HG03175 (cell line): ENCODE results near the gene TMEM108.

Source experiments
- ATAC-seq: cut with Tn5 transposase; IDR thresholded peaks from one replicate; pipeline ENCODE4 v1.9.1; 2021; ENCODE audit warnings: mild to moderate bottlenecking, moderate library complexity; ENCODE audit not compliant: unreplicated experiment

TMEM108 gene

DNA sequence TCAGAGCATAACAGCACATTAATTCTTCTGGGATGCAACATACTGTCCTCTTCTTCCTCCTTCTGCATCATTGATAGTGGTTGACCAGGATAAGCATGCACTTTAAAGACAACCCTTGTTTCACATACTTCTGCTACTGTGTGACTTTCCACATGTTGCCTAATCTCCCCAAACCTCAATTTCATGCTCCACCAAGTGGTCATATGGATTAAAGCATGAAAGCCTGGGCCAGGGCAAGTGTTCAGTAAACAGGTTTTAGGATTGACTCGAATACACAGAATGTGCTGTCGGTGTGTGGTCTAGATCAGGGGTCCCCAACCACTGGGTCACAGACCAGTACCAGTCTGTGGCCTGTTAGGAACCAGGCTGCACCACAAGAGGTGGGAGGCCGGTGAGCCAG is 339.2 kb downstream of the TMEM108 start:
- ATAC-seq, result no peak

DNA sequence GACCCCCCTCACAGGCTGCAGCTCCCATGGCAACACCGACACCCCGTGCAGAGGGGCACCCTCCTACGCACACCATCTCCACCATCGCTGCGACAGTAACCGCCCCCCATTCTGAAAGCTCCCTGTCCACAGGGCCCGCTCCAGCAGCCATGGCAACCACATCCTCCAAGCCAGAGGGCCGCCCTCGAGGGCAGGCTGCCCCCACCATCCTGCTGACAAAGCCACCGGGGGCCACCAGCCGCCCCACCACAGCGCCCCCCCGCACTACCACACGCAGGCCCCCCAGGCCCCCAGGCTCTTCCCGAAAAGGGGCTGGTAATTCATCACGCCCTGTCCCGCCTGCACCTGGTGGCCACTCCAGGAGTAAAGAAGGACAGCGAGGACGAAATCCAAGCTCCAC is 341.7 kb downstream of the TMEM108 start:
- ATAC-seq, result no peak

DNA sequence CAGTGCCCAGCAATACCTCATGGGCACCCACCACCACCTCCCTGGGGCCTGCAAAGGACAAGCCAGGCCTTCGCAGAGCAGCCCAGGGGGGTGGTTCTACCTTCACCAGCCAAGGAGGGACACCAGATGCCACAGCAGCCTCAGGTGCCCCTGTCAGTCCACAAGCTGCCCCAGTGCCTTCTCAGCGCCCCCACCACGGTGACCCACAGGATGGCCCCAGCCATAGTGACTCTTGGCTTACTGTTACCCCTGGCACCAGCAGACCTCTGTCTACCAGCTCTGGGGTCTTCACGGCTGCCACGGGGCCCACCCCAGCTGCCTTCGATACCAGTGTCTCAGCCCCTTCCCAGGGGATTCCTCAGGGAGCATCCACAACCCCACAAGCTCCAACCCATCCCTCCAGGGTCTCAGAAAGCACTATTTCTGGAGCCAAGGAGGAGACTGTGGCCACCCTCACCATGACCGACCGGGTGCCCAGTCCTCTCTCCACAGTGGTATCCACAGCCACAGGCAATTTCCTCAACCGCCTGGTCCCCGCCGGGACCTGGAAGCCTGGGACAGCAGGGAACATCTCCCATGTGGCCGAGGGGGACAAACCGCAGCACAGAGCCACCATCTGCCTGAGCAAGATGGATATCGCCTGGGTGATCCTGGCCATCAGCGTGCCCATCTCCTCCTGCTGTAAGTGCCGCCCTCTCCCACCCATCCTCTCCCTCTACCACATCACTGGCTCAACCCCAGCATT is 342.5 kb downstream of the TMEM108 start:
- ATAC-seq, result no peak

DNA sequence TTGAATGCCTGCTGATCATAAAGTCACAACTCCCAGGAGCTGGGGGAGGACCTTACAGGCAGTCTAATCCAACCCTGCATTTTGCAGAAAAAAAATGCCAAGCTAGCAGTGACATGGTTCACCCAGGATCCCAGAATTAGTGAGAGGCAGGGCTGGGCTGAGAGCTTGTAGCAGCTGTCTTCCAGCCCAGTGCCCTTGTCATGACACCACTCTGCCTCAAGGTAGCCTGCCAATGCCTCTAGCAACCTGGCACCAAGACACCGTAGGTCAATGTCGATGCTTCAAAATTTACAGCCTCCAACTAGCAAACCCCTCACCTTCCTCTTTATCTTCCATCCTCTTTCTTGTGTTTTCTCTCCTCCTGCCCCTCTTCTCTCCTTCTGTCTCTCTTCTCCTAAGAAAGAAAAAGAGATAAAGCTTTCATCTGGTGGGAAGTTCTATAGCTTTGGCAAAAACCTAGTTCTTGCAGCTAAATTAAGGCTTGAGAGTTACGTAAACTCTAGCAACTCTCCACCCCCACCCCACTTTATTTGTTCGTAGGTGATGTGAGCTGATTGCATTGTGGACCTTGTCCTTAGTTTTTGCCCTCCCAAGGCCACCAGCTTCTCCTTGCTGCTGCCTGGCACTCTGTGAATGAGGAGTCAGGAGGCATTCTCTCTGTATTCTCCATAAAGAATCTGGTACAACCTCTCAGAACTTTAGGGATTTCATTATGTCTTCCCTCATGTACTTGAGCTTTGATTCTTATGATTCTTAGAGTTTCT is 343.3 kb downstream of the TMEM108 start:
- ATAC-seq, result no peak

DNA sequence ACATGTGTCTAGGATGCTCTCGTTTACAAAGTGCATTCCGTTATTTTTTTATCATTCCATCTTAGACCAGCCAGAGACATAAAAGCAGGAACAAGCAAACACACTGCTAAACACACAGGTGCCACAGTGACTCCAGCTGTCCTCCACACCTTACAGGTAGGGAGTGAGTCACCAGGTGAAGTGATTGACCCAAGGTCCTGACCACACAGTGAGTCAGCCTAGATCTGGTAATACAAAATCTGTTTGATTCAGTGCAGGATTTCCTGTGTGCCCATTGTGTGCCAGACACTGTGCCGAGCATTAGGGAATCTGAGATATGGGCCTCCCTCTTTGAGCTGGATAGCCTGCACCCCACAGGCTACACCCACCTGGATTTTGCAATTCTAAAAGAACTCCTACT is 345.0 kb downstream of the TMEM108 start:
- no peak for ATAC-seq

DNA sequence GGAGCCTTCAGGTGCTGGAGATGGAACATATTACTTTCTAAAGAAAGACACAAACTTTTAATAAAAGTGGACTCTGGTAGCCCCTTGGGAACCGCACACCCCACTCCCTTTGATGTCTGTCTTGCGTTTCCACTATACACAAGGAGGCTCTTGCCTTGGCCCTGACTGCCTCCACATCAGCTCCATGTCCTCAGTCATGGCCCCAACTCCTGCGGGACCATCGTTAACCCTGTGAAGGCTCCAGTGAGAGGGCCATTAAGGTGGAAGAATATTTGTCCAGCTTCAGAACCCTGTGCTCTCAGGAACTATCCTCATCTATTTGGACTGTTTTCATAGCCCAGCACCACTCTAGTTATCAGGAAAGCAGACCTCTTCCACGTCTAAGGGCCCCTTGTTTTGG is 345.6 kb downstream of the TMEM108 start:
- ATAC-seq, result no peak

DNA sequence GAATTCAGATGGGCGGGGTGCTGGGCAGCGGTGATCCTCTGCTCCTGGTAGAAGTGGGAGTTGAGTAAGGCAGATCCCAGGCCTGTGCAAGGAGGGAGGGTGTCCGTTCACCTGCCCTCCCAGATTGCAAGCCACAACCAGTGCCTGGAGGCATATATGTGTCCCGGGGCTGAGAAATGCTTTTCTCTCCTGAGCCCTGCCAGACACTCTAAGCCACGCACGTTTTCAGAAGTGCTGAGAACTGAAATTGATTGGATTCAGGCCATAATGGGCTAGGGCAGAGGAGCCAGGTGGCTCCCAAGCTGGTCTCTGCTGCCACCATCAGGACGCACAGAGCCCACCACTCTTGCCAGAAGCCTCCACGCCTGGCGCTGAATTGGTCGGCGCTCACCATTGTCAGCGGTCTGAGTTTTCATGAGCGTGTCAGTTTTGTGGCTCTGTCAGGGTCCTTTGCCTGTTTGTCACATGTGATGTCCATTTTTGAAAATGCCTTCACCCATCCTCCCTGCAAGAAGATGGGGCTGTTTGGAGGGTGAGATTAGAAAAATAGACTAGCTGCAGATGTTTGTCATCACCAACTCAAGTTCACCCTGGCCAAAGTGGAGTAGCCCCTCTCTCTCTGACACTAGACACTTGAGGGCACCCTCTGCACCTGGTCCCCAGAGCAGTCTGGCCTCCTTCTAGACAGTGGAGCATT is 346.3 kb downstream of the TMEM108 start:
- peak; percentile 73 for ATAC-seq

DNA sequence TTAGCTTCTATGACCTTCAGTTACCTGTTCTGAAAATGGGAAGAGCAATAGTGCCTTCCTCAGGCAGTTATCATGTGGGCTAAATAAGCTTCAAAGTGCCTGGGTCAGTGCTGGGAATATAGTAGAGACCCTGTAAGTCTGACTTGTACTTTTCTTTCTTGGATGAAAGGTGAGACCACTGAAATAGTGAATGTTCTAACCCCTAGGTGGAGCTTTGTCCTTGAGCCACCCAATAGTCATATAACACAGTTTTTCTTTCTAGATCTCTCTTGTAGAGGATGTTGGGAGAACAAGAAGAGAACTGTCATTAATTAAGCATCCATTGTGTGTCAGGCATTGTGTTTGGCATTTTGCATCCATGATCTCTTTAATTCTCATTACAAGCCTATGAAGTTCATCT is 348.7 kb downstream of the TMEM108 start:
- no peak for ATAC-seq

DNA sequence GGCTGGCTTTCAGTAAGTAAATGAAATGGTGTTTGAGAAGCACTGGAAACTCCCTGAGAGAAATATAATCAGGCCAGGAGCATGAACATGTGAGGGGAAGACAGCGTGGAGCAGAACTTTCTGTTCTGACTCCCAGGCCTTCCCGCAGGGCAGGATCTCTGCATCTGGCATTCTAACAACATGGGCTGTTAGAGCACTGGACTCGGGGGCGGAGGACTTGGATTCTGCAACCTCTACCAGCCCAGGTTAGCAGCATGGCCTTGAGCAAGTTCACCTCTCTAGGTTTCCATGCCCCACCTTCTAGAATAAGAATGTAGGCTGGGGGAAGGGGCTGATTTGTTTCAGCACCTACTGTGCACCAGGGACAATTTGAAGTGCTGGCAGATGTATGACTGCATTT is 349.1 kb downstream of the TMEM108 start:
- no peak for ATAC-seq

DNA sequence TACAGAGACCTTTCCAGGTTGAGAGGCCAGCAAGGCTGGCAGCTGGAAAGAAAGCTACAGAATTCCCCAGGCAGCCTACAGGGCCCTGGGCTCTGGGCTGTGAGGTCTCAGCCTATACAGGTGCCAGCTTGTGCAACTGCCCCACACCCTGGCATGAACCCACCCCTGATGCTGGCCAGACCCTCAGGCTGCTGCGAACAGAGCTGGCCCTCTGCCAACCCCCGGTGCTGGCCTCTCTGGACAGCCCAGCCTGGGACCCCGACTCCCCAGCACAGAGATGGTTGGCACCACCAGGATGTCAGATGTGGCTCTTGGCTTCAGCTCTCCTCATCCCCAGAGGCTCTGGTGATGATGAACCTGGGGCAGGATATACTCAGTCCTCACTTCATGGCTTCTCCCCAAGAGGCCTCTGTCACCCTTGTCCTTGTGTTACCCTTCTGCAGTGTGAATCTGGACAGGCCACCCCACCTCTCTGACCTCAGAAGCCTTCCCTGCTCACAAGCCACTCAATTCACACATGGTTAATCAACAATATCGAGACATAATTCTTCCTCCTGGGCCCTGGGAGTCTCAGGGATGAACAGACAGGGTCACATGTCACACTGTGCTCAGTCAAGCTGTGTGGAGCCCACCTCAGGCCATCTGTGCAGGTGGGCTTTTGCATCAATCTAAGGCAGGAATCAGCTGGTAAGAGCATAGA is 350.7 kb downstream of the TMEM108 start:
- ATAC-seq, result no peak

DNA sequence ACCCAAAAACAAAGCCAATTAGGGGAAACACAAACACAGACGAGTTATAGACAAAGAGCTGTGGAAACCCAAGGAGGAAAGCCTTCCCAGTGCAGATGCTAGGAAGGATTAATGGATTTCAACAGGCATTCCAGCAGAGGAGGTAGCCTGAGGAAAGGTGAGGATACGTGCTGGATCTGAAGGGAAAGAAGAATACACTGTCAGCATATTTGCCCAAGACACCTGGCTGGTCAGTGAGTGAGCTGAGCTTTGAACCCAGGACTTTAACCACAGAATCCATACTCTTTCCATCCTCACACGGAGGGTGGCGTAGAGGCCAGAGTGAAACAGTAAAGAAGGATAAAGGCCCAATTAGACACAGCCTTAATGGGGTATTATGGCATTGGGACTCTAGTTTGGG is 352.5 kb downstream of the TMEM108 start:
- ATAC-seq, result no peak

DNA sequence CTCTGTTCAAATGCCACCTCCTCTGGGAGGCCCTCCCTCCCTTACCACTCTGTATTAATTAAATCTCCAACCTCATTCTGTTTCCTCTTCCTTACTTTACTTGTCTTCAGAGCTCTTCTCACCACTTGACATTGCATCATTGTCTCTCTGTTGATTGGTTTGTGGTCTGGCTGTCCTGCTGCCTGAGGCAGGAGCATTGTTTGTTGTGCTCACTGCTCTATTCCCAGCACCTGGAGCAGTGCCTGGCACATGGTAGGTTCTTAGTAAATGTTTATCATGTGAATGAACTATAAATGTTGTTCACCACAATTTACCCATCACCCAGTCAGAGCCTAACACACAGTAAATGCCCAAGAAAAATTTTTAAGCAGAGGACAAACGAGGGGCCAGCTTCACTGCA is 355.0 kb downstream of the TMEM108 start:
- no peak for ATAC-seq

DNA sequence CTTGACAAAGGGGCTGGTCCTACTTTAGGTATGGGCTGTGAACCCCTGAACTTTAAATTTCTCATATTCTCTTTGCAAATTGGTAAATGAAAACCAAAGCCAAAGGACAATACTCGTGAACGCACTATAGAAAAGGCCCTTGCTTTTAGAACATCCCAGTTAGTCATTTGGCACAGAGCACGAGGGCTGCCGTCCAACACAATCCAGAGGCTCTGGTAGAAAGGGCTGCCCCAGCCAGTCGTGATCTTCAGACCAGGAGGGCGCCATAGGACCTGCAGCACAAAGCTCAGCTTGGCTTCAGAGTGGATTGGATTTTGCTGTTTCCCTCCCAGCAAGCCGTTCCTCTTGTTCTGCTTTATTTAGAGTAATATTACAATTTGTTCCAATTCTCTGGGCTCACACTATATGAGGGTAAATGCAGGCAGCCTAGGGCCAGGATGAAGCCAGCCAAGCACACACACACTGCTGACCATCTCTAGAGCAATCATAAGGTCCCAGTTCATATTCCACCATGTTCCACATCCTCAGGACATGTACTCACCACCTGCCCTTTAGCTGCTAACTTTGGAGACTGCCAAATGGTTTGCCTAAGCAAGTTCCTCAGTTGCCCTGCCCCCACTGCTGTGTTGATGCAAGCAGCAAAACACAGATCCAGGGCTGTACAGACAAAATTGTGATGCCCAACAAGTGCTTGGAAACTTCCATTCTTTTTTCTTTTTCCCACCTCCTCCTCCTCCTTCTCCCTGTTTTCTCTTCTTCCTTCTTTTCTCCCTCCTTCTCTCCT is 355.7 kb downstream of the TMEM108 start:
- no peak for ATAC-seq

DNA sequence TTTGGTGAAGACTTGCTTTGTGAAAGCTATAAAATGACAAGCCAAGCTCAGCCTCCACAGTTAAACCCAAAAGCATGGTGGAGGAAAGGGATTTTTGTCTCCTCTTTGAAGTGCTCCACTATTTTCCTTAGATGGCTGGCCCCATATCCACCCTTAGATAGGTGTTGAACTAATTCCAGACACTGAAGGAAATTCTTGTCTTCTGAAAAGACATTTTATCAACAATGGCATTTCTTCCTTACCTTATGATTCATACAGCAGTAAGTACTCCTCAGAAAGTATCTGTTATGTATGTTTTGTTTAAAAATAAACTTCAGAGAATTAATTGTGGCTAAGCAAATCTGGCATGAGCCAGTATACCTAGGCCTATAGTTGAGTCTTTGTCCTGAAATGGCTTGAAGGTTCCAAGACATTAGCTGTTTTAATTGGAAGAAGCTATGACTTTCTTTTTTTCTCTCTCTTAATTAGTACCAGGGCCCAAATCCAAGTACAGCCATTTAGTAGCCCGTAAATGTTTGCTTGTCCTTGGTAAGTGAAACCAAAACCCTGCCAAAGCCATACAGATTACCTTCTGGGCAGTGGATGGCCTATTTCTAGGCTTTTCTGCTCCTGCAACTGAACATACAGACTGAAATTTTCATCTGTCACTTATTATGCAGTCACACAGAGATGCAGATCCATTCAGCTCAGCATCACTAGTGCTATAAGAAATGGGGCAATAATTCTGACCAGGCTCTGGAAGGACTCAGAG is 356.5 kb downstream of the TMEM108 start:
- no peak for ATAC-seq

DNA sequence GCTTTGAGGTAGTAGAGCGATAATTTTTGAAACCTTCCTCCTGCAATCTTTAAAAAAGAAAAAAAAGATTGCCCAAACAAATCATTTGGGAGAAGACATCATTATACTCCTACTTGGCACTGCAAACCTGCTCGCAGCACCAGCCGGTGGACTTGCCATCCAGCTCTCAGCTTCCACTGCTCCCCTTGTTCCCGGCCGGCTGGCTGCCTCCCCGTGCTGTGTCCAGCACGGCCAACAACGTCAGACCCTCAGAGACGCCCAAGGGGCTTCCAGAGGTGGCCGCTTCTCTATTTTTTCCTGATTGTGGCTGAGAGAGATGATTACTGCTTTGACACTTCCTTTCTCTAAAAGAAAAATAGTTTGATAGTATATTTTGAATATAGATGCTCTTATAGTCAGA is 358.7 kb downstream of the TMEM108 start:
- ATAC-seq, result no peak

DNA sequence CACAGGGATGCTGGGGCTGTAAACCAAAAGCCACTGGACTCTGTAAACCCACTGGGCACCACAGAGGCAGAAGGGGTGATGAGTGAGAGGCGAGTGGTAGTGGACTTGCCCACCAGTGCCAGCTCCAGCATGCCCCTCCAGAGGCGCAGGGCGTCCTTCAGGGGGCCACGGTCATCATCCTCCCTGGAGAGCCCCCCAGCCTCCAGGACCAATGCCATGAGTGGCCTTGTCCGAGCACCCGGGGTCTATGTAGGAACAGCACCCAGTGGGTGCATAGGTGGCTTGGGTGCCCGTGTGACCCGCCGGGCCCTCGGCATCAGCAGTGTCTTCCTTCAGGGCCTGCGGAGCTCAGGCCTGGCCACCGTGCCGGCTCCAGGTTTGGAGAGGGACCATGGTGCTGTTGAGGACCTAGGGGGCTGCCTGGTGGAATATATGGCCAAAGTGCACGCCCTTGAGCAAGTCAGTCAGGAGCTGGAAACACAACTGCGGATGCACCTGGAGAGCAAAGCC is 361.9 kb downstream of the TMEM108 start, which contains the start of gene BFSP2:
BFSP2 (plus strand) TSS at position 51 of the 510 bp plus-strand sequence; CDS start at position 79, 28 bp downstream.
- ATAC-seq, result no peak

DNA sequence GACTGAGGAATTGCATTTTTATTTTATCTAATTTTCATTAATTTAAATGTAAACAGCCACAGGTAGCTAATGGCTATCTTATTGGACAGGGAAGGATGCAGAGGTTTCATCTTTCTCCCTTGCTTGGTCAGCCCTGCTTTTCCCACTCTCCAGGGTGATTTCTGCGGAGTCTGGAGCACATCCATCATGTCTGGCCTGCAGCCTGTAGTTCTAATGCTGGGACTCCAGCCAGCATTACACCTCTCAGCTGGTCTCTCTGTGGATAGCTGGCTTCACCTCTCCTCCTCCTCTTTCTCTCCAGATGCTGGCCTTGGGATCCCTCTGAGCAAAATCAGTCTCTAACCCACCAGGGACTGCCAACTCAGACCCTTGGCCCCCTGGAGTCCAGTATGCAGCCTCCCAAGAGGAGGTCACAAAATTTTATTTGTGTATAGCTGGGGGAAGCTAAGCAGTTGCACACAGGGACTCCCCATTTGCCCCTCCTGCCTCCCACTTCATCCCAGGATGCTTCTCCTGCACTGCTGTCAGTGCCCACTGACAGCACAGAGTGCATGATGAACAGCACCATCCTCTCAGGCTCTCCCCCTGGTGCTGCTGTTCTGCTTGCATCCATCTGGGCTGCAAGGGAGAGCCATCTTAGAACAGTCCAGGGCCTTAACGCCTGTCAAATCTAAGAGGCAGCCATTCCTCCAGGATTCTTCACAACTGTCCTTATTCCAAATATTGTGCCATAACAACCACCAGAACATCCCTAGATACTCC is 363.4 kb downstream of the TMEM108 start:
- no peak for ATAC-seq

DNA sequence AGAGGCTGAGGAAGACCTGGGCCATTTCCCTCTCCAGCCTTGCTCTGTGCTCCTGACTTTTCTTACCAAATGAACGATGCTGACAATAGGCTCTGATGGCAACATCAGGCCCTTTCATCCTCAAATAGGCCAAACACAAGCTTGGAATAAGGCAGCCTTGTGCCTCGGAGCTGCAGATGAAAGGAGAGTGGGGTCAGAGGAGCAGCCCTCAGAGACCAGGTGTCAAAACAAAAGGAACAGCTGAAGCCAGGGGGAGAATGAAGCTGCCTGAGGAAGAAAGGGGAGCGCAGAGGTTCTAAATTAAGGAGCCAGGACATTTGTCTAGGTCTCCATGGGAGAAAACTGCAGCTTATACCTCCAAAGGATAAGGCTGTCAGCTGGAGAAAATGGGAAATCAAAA is 366.7 kb downstream of the TMEM108 start:
- no peak for ATAC-seq

DNA sequence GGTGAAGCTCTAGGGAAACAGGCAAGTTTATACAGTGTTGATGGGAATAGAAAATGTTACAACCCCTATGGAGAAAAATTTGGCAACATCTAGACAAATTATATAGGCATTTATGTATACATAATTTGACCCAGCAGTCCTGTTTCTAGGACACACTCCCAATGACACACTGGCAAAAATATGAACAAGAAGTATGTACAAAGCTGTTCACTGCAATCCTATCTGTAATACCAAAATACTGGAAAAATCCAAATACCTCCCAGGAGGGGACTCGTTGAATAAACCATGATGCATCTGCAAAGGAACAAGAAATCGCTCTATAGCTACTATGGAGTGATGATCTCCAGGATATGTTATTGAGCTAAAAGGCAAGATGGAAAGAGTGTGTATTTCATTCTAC is 370.2 kb downstream of the TMEM108 start:
- no peak for ATAC-seq
